HepG2 (cell line): ENCODE results near the gene TARBP2. TPM values are rescaled to one million over a fixed set of nuclear protein-coding genes. Genes with fewer than 3 reads are reported as not detected.

Experiments
- ATAC-seq: fragments of 200-7000 bp; cut with Tn5 transposase; 3 replicates; pipeline ENCODE4 v1.9.1; 2020; ENCODE audit warnings: mild to moderate bottlenecking, moderate library complexity
- BruUV-seq: library from RNA; stranded (reverse); fragments of 400-500 nt; replicated peaks from 2 replicates; lab custom pipeline; 2021; lab: Mats Ljungman, UMichigan
- CTCF ChIA-PET: fragments of 300-600 bp; formaldehyde crosslinking; extraction: SDS; loops from one replicate; lab custom pipeline; 2021; ENCODE audit warnings: low total read pairs, inconsistent platforms, low intra/inter-chr PET ratio; lab: Yijun Ruan, JAX
- POLR2A ChIA-PET: fragments of 350-600 bp; sonication (Branson Sonifier 250); formaldehyde crosslinking; loops from one replicate; lab custom pipeline; 2020; ENCODE audit warnings: antibody characterized with exemption, inconsistent platforms; lab: Yijun Ruan, JAX
- DNase-seq: peaks from one replicate; pipeline ENCODE4 v3.0.0-alpha.2; 2015; ENCODE audit warnings: low spot score
- FAIRE-seq: peaks from 3 replicates; lab custom pipeline; 2011; peaks lifted over from hg19 to GRCh38; lab: Jason Lieb, UNC
- H2AFZ ChIP-seq: one replicate; pipeline ENCODE4 v1.6.1; 2011; ENCODE audit warnings: low read length, inconsistent platforms
- H3K27ac ChIP-seq: fragments of 300-600 bp; 3 replicates; pipeline ENCODE4 v1.8.0; 2011; ENCODE audit warnings: mixed run types, mild to moderate bottlenecking, mixed read lengths, low read length, inconsistent platforms; ENCODE audit not compliant: insufficient read depth; ENCODE audit errors: extremely low read length
- H3K27me3 ChIP-seq, 2 experiments: fragments of 200-600 bp in 1 of 2; 2 replicates in 1 of 2; 3 replicates in 1 of 2; pipeline versions ENCODE4 v1.6.0 to v1.8.0; 2011; ENCODE audit warnings: low read length in 2 of 2, mild to moderate bottlenecking in 2 of 2, moderate library complexity in 2 of 2, inconsistent platforms in 1 of 2; ENCODE audit not compliant: insufficient read depth in 2 of 2, control insufficient read depth in 1 of 2
- H3K36me3 ChIP-seq, 2 experiments: fragments of 200-600 bp in 1 of 2; replicated peaks in 1 of 2; 2 replicates in 1 of 2; 3 replicates in 1 of 2; pipeline versions ENCODE4 v1.5.1 to v1.8.0; 2011; ENCODE audit warnings: low read length in 2 of 2, inconsistent platforms in 1 of 2; ENCODE audit not compliant: insufficient read depth in 2 of 2, control insufficient read depth in 1 of 2
- H3K4me1 ChIP-seq: 2 replicates; pipeline ENCODE4 v1.5.1; 2012; ENCODE audit warnings: low read length, inconsistent platforms; ENCODE audit not compliant: insufficient read depth
- H3K4me2 ChIP-seq: 2 replicates; pipeline ENCODE4 v1.6.0; 2011; ENCODE audit warnings: low read depth, low read length, inconsistent platforms
- H3K4me3 ChIP-seq, 3 experiments: fragments of 200-600 bp in 1 of 3; sonication (generic), shearing (Covaris generic) in 1 of 3; replicated peaks in 1 of 3; 2 replicates each; pipeline ENCODE4 v1.5.1; 2011 to 2016; ENCODE audit warnings: low read length in 3 of 3, inconsistent platforms in 2 of 3, low read depth in 2 of 3, mild to moderate bottlenecking in 2 of 3, control low read depth in 1 of 3, mixed read lengths in 1 of 3; ENCODE audit not compliant: insufficient read depth in 1 of 3
- H3K79me2 ChIP-seq: one replicate; pipeline ENCODE4 v1.6.1; 2011; ENCODE audit warnings: low read length, inconsistent platforms; ENCODE audit not compliant: insufficient read depth
- H3K9ac ChIP-seq: 2 replicates; pipeline ENCODE4 v1.6.0; 2011; ENCODE audit warnings: mild to moderate bottlenecking, low read depth, low read length, inconsistent platforms; ENCODE audit not compliant: insufficient read depth
- H3K9me3 ChIP-seq: 2 replicates; pipeline ENCODE4 v1.5.1; 2012; ENCODE audit warnings: mild to moderate bottlenecking, low read length
- H4K20me1 ChIP-seq: 2 replicates; pipeline ENCODE4 v1.6.0; 2011; ENCODE audit warnings: inconsistent platforms, mild to moderate bottlenecking, low read length, moderate library complexity; ENCODE audit not compliant: insufficient read depth
- NFYC ChIP-seq: IDR thresholded peaks from 2 replicates; pipeline ENCODE4 v1.6.1; 2016; ENCODE audit warnings: missing genetic modification reagents, missing compliant biosample characterization
- POLR2AphosphoS2 ChIP-seq: IDR thresholded peaks from 2 replicates; pipeline ENCODE4 v1.6.1; 2011; ENCODE audit warnings: low read depth, low read length, improper control_type of control experiment
- RBFOX2 ChIP-seq: fragments of 200-400 bp; formaldehyde crosslinking; IDR thresholded peaks from 2 replicates; pipeline ENCODE4 v1.6.1; 2017; ENCODE audit warnings: low read depth, mild to moderate bottlenecking, low read length
- ZNF484 ChIP-seq: sonication (generic); formaldehyde crosslinking; IDR thresholded peaks from 2 replicates; pipeline ENCODE4 v1.5.1; 2020; ENCODE audit warnings: mild to moderate bottlenecking, low read depth, missing genetic modification reagents, borderline replicate concordance
- ZNF644 ChIP-seq: IDR thresholded peaks from 2 replicates; pipeline ENCODE4 v1.6.1; 2016; ENCODE audit warnings: low read depth
- ZNF672 ChIP-seq: sonication (generic); formaldehyde crosslinking; IDR thresholded peaks from 2 replicates; pipeline ENCODE4 v1.8.1; 2022; ENCODE audit warnings: missing genetic modification reagents
- WGBS: methylation state at CpG from one replicate; pipeline ENCODE4 v1.1.6; 2017; ENCODE audit warnings: low lambda C conversion rate; 5-methylcytosine and 5-hydroxymethylcytosine counted together
- in situ Hi-C: cut with HindIII; loops from 2 replicates; pipeline ENCODE4 v1.10.0; 2017; ENCODE audit warnings: low pct_unique_long_range_greater_than_20kb; ENCODE audit not compliant: extremely low pct_ligation_motif_present
- intact Hi-C: fragments of 100-400 bp; cut with micrococcal nuclease; formaldehyde crosslinking; loops from one replicate; pipeline ENCODE4 v1.10.0; 2022; ENCODE audit not compliant: unreplicated experiment
- polyA plus RNA-seq, 8 experiments: library from polyadenylated mRNA; depleted of rRNA in 3 of 8; stranded (reverse) in 7 of 8; unstranded in 1 of 8; fragments of >200 nt; fragmentation: Illumina TruSeq in 4 of 8; extraction: Trizol in 4 of 8; gene quantifications; 2 replicates each; pipeline versions ENCODE4 v1.2.1 to v1.2.3, GENCODE V29; 2011 to 2016; ENCODE audit warnings: low read depth in 4 of 8, missing spikeins in 1 of 8, mixed read lengths in 1 of 8; ENCODE audit not compliant: insufficient read depth in 1 of 8
- total RNA-seq, 5 experiments: library from RNA; depleted of rRNA; stranded (reverse); fragments of >200 nt; fragmentation: Illumina TruSeq; extraction: Trizol; gene quantifications; 2 replicates each; pipeline ENCODE4 v1.2.3, GENCODE V29; 2016; ENCODE audit warnings: low read depth in 1 of 5
- TF ChIP-seq, protein P1 (sequence below): sonication (generic); formaldehyde crosslinking; IDR thresholded peaks from 2 replicates; pipeline ENCODE4 v1.4.0; 2020; ENCODE audit warnings: missing genetic modification reagents, borderline replicate concordance
- TF ChIP-seq, protein P2 (sequence below): sonication (generic); formaldehyde crosslinking; IDR thresholded peaks from 2 replicates; pipeline ENCODE4 v1.4.0; 2020; ENCODE audit warnings: mild to moderate bottlenecking, missing genetic modification reagents
- TF ChIP-seq, protein P3 (sequence below): sonication (generic); formaldehyde crosslinking; IDR thresholded peaks from 2 replicates; pipeline ENCODE4 v1.4.0; 2020; ENCODE audit warnings: mild to moderate bottlenecking, missing genetic modification reagents

TARBP2 gene
- total and polyA plus RNA-seq, 2 of the 13 experiments (the other 11 are each of a cell fraction or from before 2014, with no cell fraction given): 47.0 to 55.5 TPM

DNA sequence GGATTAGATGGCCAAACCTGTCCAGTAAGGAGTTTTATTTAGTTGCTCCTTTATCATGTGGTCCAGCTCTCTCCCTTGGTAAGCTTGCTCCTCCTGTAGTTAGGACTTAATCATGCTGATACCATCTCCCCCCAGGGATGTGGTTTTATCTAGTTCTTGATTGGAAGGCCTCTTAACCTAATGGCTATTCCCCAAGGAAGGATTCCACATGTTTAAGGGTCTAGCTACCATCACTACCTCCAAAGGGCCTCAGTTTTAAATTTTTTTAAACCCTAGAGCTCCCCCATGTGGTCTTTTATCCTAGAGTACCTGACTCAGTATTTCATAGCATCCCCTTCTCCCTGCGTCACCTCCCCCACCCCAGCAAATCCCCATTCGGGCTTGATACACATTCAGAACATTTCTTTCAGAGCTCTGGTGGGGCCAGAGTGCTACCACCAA lies 24.3 kb upstream of the TARBP2 start (continued):
- TF ChIP-seq, protein P1, sequence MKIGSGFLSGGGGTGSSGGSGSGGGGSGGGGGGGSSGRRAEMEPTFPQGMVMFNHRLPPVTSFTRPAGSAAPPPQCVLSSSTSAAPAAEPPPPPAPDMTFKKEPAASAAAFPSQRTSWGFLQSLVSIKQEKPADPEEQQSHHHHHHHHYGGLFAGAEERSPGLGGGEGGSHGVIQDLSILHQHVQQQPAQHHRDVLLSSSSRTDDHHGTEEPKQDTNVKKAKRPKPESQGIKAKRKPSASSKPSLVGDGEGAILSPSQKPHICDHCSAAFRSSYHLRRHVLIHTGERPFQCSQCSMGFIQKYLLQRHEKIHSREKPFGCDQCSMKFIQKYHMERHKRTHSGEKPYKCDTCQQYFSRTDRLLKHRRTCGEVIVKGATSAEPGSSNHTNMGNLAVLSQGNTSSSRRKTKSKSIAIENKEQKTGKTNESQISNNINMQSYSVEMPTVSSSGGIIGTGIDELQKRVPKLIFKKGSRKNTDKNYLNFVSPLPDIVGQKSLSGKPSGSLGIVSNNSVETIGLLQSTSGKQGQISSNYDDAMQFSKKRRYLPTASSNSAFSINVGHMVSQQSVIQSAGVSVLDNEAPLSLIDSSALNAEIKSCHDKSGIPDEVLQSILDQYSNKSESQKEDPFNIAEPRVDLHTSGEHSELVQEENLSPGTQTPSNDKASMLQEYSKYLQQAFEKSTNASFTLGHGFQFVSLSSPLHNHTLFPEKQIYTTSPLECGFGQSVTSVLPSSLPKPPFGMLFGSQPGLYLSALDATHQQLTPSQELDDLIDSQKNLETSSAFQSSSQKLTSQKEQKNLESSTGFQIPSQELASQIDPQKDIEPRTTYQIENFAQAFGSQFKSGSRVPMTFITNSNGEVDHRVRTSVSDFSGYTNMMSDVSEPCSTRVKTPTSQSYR (CRISPR knock-in tag): 0 out of 2 replicates have a peak, but pooled peaks have one; percentile 27
- TF ChIP-seq RBFOX2: peak; percentile 14; the same call in 1 of the 2 replicates
- TF ChIP-seq POLR2AphosphoS2: peak; percentile 10; the same call in 1 of the 2 replicates
- TF ChIP-seq ZNF644 (CRISPR knock-in tag): no peak

DNA sequence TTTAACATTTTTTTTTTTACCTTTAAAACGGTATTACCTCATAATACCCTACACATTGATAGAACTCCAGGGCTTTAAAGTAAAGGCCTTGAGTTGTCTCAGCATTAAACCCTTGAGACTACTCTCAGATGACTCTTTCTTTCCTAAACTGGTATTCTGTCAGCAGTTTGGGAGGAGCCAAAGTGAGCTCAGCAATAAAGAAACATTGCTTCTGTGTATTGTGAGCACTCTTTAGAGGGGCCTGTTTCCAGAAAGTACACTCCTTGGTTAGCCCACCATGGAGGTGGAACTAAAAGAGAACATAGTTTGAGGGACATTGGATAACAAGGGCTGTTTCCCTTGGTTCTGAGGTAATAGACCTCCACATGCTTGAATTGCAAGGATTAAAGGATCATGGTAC lies 22.2 kb upstream of the TARBP2 start:
- no peak overlapping the region for H3K4me2 ChIP-seq
- TF ChIP-seq, protein P2, sequence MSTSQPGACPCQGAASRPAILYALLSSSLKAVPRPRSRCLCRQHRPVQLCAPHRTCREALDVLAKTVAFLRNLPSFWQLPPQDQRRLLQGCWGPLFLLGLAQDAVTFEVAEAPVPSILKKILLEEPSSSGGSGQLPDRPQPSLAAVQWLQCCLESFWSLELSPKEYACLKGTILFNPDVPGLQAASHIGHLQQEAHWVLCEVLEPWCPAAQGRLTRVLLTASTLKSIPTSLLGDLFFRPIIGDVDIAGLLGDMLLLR (CRISPR knock-in tag): no peak
- TF ChIP-seq NFYC (CRISPR knock-in tag) (no peak), ZNF484 (CRISPR knock-in tag) (no peak), ZNF672 (CRISPR knock-in tag) (no peak)
- TF ChIP-seq, protein P3, sequence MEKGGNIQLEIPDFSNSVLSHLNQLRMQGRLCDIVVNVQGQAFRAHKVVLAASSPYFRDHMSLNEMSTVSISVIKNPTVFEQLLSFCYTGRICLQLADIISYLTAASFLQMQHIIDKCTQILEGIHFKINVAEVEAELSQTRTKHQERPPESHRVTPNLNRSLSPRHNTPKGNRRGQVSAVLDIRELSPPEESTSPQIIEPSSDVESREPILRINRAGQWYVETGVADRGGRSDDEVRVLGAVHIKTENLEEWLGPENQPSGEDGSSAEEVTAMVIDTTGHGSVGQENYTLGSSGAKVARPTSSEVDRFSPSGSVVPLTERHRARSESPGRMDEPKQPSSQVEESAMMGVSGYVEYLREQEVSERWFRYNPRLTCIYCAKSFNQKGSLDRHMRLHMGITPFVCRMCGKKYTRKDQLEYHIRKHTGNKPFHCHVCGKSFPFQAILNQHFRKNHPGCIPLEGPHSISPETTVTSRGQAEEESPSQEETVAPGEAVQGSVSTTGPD: no peak
- ATAC-seq (no peak), FAIRE-seq (no peak), DNase-seq (no peak)
- H3K36me3 ChIP-seq: peaks cover 26 to 73% of the 10 kb centered on the region in 2 experiments
- H4K20me1 ChIP-seq: peaks cover 27% of the 10 kb centered on the region
- intact Hi-C loops: no loop called here
- CTCF ChIA-PET: no interaction called here
- POLR2A ChIA-PET: interaction anchor here (1.2 to 1.8 kb wide), 3 partner anchors 11 to 22 kb away, joined by 3 to 8 read pairs (median 5); partner anchors contain the start of gene TARBP2
- H3K9ac ChIP-seq: no peak overlapping the region
- no peaks in the 10 kb centered on the region for H3K9me3 ChIP-seq
- BruUV-seq: no TSS peak
- H3K4me3 ChIP-seq: no peak overlapping the region
- in situ Hi-C loops: no loop called here
- no peaks in the 10 kb centered on the region for H3K4me1 ChIP-seq
- no peak overlapping the region for H3K27ac ChIP-seq
- H2AFZ ChIP-seq: no peak overlapping the region
- H3K27me3 ChIP-seq: no peaks in the 10 kb centered on the region
- 97% methylated on average over 1 of the region's 1 CpG for WGBS
- H3K79me2 ChIP-seq: peaks cover 6% of the 10 kb centered on the region
